T-helper 9 cell (primary cell): ENCODE measurements around the gene CFAP43.

ENCODE experiments used
- DNase-seq: peaks from one replicate; pipeline ENCODE4 v3.0.0-alpha.2; 2020
- total RNA-seq, 2 donors: gene quantifications; one replicate each; lab custom pipeline; 2026; lab: John Stamatoyannopoulos, UW

Gene CFAP43
- total RNA-seq, result 0.24 to 0.91 reads per million in 2 donors

- peak; percentile 100 for DNase-seq
Observed at GRCh38 chr10:104231784-104232612, at the start of gene CFAP43. Gene CFAP43, minus strand, starts transcription at chr10:104232364. Its CDS starts 118 bp downstream, at chr10:104232246.

- no peak for DNase-seq
Observed at GRCh38 chr10:104281694-104282093, 49.5 kb upstream of the CFAP43 start.

- DNase-seq, result no peak
Observed at GRCh38 chr10:104279550-104280259, 47.5 kb upstream of the CFAP43 start.

GRCh38 chr10:104277785-104278184 is 45.6 kb upstream of the CFAP43 start:
- DNase-seq, result no peak

- no peak for DNase-seq
Observed at GRCh38 chr10:104276192-104276591, 44.0 kb upstream of the CFAP43 start.

- peak; percentile 27 for DNase-seq
Observed at GRCh38 chr10:104274762-104275721, 42.9 kb upstream of the CFAP43 start.

- no peak for DNase-seq
Observed at GRCh38 chr10:104273899-104274575, 41.9 kb upstream of the CFAP43 start.

GRCh38 chr10:104273286-104273685 is 41.1 kb upstream of the CFAP43 start:
- no peak for DNase-seq

- peak; percentile 96 for DNase-seq
Observed at GRCh38 chr10:104268713-104269645, 36.8 kb upstream of the CFAP43 start, which contains the start of gene GSTO2. Gene GSTO2, plus strand, starts transcription at chr10:104269184. Its CDS starts 5,732 bp downstream, at chr10:104274916.

GRCh38 chr10:104268405-104268712 is 36.2 kb upstream of the CFAP43 start:
- no peak for DNase-seq

- DNase-seq, result no peak
Observed at GRCh38 chr10:104267721-104268404, 35.7 kb upstream of the CFAP43 start.

GRCh38 chr10:104264783-104265182 is 32.6 kb upstream of the CFAP43 start:
- DNase-seq, result no peak

GRCh38 chr10:104262055-104262454 is 29.9 kb upstream of the CFAP43 start:
- DNase-seq, result no peak

GRCh38 chr10:104260775-104261115 is 28.6 kb upstream of the CFAP43 start:
- no peak for DNase-seq

GRCh38 chr10:104259999-104260774 is 28.0 kb upstream of the CFAP43 start:
- DNase-seq, result no peak

- DNase-seq, result no peak
Observed at GRCh38 chr10:104259456-104259855, 27.3 kb upstream of the CFAP43 start.

- DNase-seq, result no peak
Observed at GRCh38 chr10:104258209-104258608, 26.0 kb upstream of the CFAP43 start.

- DNase-seq, result no peak
Observed at GRCh38 chr10:104257235-104257634, 25.1 kb upstream of the CFAP43 start.

- DNase-seq, result no peak
Observed at GRCh38 chr10:104256335-104256961, 24.3 kb upstream of the CFAP43 start.
